Daoy (cell line): ENCODE measurements around the gene CEP76. TPM values are rescaled to one million over a fixed set of nuclear protein-coding genes. Genes with fewer than 3 reads are reported as not detected.

ENCODE experiments used
- DNase-seq: peaks from one replicate; pipeline ENCODE4 v3.0.0-alpha.2; 2015; ENCODE audit warnings: low read depth
- total RNA-seq: library from RNA; depleted of rRNA; stranded (reverse); fragments of >200 nt; shearing (Covaris generic); gene quantifications from 2 replicates; pipeline ENCODE4 v1.2.3, GENCODE V29; 2014

CEP76 gene
- total RNA-seq, 1 experiment from 2014 or later: 17.7 TPM

DNA sequence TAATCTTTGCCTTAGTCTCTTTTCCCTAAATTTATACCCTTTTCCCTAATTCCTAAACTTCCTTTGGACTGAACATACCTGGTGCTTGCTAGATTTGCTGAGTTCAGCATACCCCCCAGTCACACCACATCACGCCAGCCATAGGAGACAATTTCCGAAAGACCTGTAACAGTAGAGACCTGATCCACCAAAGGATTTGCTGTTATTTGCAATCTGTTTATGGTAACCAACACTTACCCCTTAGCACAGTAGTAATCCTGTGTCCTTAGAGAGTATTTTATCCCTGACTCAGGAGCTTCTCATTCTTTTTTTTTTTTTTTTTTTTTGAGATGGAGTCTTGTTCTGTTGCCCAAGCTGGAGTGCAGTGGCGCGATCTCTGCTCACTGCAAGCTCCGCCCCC lies 8.9 kb upstream of the CEP76 start:
- DNase-seq: no peak

- DNase-seq: peak; percentile 2
These were observed 1.1 kb upstream of the CEP76 start for GRCh38 chr18:12703664-12704063.

DNA sequence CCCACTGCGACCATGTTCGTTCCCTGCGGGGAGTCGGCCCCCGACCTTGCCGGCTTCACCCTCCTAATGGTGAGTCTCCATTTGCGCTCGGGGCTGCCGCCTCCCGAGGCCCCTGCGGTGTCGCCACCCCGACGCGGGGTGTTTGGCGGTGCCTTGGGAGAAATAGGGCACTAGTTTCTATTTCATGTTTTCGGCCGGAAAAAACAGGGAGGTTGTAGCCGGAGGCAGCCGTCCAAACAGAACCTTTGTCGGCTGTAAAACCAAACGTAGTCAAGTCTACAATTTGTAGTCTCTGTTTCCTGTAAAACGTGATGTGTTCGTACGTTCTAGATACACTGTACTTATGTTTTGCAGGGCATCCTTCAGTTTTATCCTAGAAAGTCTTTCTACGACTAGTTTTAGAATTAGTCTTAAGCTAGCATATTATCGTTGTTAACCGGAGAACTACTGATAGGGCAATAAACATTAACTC lies 609 bp upstream of the CEP76 start:
- no peak for DNase-seq

DNA sequence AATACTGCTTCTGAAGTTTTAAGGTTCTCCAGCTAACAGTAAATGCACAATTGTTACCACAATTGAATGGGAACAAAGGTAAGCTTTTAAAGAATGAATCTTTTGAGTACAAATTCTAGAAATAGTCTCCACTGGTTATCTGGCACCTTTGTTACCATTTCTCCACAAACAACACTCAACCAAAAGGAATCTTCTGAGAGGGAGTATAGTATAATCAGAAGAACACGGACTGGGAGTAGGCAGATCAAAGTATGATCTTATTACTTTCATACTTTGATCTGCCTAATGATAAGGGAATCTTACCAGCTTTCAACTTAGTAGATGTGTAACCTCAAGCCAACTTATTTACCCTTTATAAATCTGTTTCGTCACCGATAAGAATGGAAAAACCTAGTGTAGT lies 1.4 kb downstream of the CEP76 start:
- DNase-seq: no peak

- no peak for DNase-seq
These were observed 2.8 kb downstream of the CEP76 start for GRCh38 chr18:12699747-12700146.

DNA sequence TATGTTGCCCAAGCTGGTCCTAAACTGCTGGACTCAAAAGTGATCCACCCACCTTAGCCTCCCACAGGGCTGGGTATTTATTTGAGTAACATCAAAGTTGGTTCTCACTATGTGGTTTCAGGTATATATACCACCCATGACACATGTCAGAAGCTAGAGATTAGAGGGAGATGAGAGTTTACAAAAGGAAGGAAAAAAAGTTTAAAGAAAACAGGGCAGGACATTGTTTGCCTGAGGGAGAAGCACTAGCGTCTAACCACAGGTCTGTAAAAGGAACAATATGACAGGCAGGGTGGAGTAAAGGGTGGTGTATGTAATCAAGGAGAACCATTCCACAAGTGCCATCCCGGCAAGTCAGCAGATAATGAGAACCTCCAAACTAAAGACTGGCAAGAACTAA lies 8.5 kb downstream of the CEP76 start:
- DNase-seq: no peak

GRCh38 chr18:12692206-12692605 lies 10.3 kb downstream of the CEP76 start:
- DNase-seq: no peak

DNA sequence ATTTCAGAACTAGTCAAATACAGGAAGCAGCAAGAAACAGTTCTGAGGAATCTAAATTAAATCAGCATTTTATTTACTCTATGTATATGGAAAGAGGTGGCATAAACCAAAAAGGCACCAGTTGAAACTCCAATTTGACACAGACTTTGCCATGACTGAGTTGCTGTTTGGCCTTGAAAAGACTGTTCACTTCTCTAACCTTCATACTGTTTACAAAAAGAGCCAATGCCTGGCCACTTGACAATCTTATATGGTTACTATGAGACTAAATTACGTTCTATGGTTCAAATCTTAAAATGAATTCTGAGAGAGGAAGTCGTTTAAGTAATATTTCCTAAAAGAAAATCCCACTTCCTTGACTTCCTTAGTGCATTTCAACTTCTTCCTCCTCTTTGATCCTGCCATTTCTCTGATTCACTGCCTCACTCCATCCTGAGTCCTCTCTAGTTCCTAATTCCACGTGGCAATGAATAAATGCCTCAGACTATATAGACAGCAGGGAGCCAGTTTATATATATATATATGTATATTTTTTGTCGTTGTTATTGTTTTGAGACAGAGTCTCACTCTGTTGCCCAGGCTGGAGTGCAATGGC lies 13.2 kb downstream of the CEP76 start:
- DNase-seq: no peak

GRCh38 chr18:12686100-12686499 lies 16.4 kb downstream of the CEP76 start:
- peak; percentile 4 for DNase-seq

DNA sequence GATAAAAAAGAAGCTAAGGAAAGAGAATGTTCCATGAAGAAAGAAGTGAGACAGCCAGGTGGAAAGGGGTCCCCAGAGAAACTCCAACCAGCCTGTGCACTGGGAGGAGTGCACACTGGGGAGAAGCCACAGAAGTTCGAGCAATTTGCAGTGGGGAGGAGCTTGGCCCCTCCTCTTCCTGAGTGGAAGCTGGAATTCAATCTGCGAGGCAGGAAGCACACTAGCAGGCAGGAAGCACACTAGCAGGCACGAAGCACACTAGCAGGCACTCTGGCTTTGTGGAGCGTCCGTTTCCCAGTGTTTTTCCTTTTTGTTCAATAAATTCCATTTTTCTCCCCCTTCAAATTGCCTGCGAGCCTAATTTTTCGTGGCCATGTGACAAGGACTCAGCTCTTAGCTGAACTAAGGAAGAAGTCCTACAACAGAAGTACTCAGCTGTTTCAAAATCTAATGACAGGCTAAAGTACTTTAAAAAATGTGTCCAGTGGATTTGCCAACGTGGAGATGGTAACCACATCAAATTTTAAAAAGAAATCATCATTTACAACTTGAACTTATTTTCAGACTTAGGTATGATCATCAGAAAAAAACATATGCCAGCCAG lies 23.2 kb downstream of the CEP76 start:
- DNase-seq: peak; percentile 28

DNA sequence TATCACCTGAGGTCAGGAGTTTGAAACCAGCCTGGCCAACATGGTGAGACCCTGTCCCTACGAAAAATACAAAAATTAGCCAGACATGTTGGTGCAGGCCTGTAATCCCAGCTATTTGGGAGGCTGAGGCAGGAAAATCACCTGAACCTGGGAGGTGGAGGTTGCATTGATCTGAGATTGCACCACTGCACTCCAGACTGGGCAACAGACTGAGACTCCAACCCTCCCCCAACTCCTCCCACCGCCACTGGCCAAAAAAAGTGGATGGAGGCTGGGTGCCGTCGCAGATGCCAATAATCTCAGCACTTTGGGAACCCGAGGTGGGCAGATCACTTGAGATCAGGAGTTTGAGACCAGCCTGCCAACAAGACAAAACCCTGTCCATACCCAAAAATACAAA lies 34.5 kb downstream of the CEP76 start:
- DNase-seq: no peak

DNA sequence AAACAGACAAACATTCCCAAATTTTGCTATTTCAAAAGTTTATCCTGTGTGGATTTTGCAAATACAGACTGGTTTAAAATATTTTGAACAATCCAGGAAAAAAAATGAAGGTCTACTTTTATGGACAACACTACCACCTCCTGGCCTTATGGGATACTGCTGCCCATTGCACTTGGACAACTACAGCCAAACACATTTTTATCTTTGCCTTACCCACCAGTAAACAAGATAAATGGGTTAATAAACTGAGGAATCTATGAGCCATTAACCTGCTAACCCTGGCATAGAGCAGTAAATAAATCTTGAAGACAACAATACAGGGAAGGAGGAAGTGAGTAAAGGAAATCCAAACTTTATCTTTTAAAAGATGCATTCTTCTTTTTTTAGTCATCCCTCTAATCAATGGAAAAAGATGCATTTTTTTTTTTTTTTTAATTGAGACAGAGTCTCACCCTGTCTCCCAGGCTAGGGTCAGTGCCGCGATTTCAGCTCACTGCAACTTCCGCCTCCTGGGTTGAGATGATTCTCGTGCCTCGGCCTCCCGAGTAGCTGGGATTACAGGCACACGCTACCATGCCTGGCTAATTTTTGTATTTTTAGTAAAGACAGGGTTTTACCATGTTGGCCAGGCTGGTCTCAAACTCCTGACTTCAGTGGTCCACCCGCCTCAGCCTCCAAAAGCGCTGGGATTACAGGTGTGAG lies 42.5 kb downstream of the CEP76 start:
- peak; percentile 40 for DNase-seq

GRCh38 chr18:12658426-12659138 lies 43.9 kb downstream of the CEP76 start:
- DNase-seq: no peak

GRCh38 chr18:12657684-12658425 lies 44.7 kb downstream of the CEP76 start, which contains the start of gene SPIRE1:
SPIRE1 (minus strand) TSS chr18:12658107; CDS start chr18:12657866, 241 bp downstream.
- peak; percentile 67 for DNase-seq

GRCh38 chr18:12656938-12657683 lies 45.4 kb downstream of the CEP76 start:
- peak; percentile 58 for DNase-seq

- no peak for DNase-seq
These were observed 46.0 kb downstream of the CEP76 start for GRCh38 chr18:12656605-12656937.

DNA sequence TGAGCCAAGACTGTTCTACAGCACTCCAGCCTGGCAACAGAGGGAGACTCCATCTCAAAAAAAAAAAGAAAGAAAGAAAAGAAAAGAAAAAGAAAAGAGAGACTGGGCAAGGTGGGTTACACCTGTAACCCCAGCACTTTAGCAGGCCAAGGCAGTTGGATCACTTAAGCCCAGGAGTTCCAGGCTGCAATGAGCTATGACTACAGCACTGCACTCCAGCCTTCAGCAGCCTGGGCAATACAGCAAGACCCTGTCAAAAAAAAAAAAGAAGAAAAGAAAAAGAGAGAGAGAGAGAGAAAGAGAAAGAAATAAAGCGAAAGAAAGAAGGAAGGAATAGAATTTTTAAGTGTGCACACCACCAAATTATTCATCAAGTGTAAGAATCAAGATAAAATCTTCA lies 47.6 kb downstream of the CEP76 start:
- no peak for DNase-seq

- peak; percentile 46 for DNase-seq
These were observed 49.6 kb downstream of the CEP76 start for GRCh38 chr18:12652861-12653401.

DNA sequence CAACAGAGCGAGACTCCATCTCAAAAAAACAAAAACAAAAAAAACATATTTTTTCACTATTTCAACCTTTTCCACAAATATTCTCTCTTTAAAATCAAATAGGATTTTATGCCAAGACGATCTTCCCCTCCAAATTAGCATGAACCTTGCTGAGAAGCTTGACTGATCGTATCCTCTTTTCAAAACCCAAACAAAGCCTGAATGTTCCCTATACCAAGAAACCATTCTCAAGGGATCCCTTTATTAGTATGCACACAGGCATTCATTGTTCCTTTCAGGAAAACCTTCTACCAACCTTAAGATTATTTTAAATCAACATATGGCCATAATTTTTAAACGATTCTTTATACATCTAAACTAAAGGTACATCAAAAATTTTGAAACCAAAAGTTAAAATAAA lies 50.9 kb downstream of the CEP76 start:
- no peak for DNase-seq

GRCh38 chr18:12647773-12648172 lies 54.8 kb downstream of the CEP76 start:
- DNase-seq: no peak

GRCh38 chr18:12645751-12646203 lies 56.7 kb downstream of the CEP76 start:
- no peak for DNase-seq
